Stimulated activated CD4-positive, alpha-beta T cell treated with anti-CD3 and anti-CD28 coated beads, Interleukin-15, amount 100 ng/mL, for 48 hours (primary cell): ENCODE results near the gene SDF4.
"Not testable (repeated sequence)": the region's sequence is repeated elsewhere in the genome, so short reads cannot be mapped to it uniquely, and the experiment has no call there.

Experiments used
- DNase-seq, 2 donors: peaks; one replicate each; pipeline ENCODE4 v3.0.0-alpha.2; 2020; ENCODE audit warnings: low read depth in 2 of 2

Gene SDF4

GRCh38 chr1:1259540-1259939 lies 27.7 kb upstream of the SDF4 start:
- no peak for DNase-seq

GRCh38 chr1:1259119-1259488 lies 27.3 kb upstream of the SDF4 start:
- no peak for DNase-seq

GRCh38 chr1:1256956-1257871 lies 25.4 kb upstream of the SDF4 start:
- DNase-seq = no peak

GRCh38 chr1:1255611-1256010 lies 23.8 kb upstream of the SDF4 start:
- no peak for DNase-seq

GRCh38 chr1:1255078-1255477 lies 23.3 kb upstream of the SDF4 start:
- DNase-seq = no peak

GRCh38 chr1:1254667-1254998 lies 22.8 kb upstream of the SDF4 start:
- no peak for DNase-seq

GRCh38 chr1:1253972-1254666 lies 22.3 kb upstream of the SDF4 start:
- no peak for DNase-seq

- no peak for DNase-seq
Observed at GRCh38 chr1:1253314-1253713, 21.5 kb upstream of the SDF4 start.

- DNase-seq = peak; percentile 41 to 69
Observed at GRCh38 chr1:1250786-1251284, 19.0 kb upstream of the SDF4 start.

- DNase-seq = not testable (repeated sequence)
Observed at GRCh38 chr1:1248009-1248913, 16.5 kb upstream of the SDF4 start.

- DNase-seq = no peak
Observed at GRCh38 chr1:1247341-1247913, 15.6 kb upstream of the SDF4 start.

GRCh38 chr1:1246577-1247340 lies 15.0 kb upstream of the SDF4 start, which contains the start of gene C1QTNF12:
C1QTNF12 (minus strand) TSS chr1:1246722; CDS start chr1:1246690, 32 bp downstream.
- no peak for DNase-seq

- DNase-seq = no peak
Observed at GRCh38 chr1:1245817-1246576, 14.2 kb upstream of the SDF4 start.

- DNase-seq = no peak
Observed at GRCh38 chr1:1245178-1245816, 13.5 kb upstream of the SDF4 start.

- DNase-seq = no peak
Observed at GRCh38 chr1:1244192-1244811, 12.5 kb upstream of the SDF4 start.

GRCh38 chr1:1243807-1244191 lies 12.0 kb upstream of the SDF4 start:
- no peak for DNase-seq

- no peak for DNase-seq
Observed at GRCh38 chr1:1243266-1243660, 11.5 kb upstream of the SDF4 start.

GRCh38 chr1:1242461-1243265 lies 10.9 kb upstream of the SDF4 start:
- no peak for DNase-seq
